Measurements from ENCODE around the gene PTPRO. TPM values are rescaled to one million over a fixed set of nuclear protein-coding genes. Genes with fewer than 3 reads are reported as not detected.

The PTPRO gene
- total RNA-seq, 4 donors from 2014 or later = 0.52 to 5.0 (median 1.0) TPM

- no peaks in the 10 kb centered on the region for H3K36me3 ChIP-seq
- intact Hi-C loops (cut with DNase I) = no loop called here
- no peak overlapping the region for H3K27ac ChIP-seq (replicated peaks in 1 of 4)
- no peaks in the 10 kb centered on the region for H3K27me3 ChIP-seq
- H3K4me3 ChIP-seq = no peak overlapping the region
- H3K9me3 ChIP-seq = no peaks in the 10 kb centered on the region
- no peak for DNase-seq (ENCODE audit: extremely low spot score)
- TF ChIP-seq CTCF (IDR thresholded peaks at IDR 0.05) (no peak), POLR2AphosphoS5 (IDR thresholded peaks at IDR 0.05) (no peak), POLR2A (IDR thresholded peaks at IDR 0.05; ENCODE audit: low read depth) (no peak), EP300 (IDR thresholded peaks at IDR 0.05) (no peak)
- H3K4me1 ChIP-seq = peaks cover 0 to 13% (median 8%) of the 10 kb centered on the region in 4 donors
- WGBS = 56% methylated on average over 2 of the region's 2 CpGs
Measured at GRCh38 chr12:15540005-15540404, 217.7 kb downstream of the PTPRO start.

- Histone ChIP-seq H3K4me3 (no peak overlapping the region), H3K9me3 (no peaks in the 10 kb centered on the region), H3K27me3 (no peaks in the 10 kb centered on the region), H3K27ac (replicated peaks in 1 of 4) (no peak overlapping the region), H3K36me3 (no peaks in the 10 kb centered on the region), H3K4me1 (peaks cover 0 to 13% (median 8%) of the 10 kb centered on the region in 4 donors)
- 44% methylated on average over 1 of the region's 1 CpG for WGBS
- no peak for DNase-seq (ENCODE audit: extremely low spot score)
- intact Hi-C loops (cut with DNase I) = no loop called here
- TF ChIP-seq POLR2A (IDR thresholded peaks at IDR 0.05; ENCODE audit: low read depth) (no peak), CTCF (IDR thresholded peaks at IDR 0.05) (no peak), POLR2AphosphoS5 (IDR thresholded peaks at IDR 0.05) (no peak), EP300 (IDR thresholded peaks at IDR 0.05) (no peak)
Measured at GRCh38 chr12:15540469-15540872, 218.2 kb downstream of the PTPRO start.

- no peaks in the 10 kb centered on the region for H3K9me3 ChIP-seq
- H3K27me3 ChIP-seq = no peaks in the 10 kb centered on the region
- H3K4me1 ChIP-seq = peaks cover 0 to 13% (median 8%) of the 10 kb centered on the region in 4 donors
- intact Hi-C loops (cut with DNase I) = no loop called here
- H3K4me3 ChIP-seq = no peak overlapping the region
- TF ChIP-seq EP300 (IDR thresholded peaks at IDR 0.05) (no peak), POLR2AphosphoS5 (IDR thresholded peaks at IDR 0.05) (no peak), POLR2A (IDR thresholded peaks at IDR 0.05; ENCODE audit: low read depth) (no peak), CTCF (IDR thresholded peaks at IDR 0.05) (no peak)
- no peaks in the 10 kb centered on the region for H3K36me3 ChIP-seq
- WGBS = 88% methylated on average over 3 of the region's 3 CpGs
- no peak overlapping the region for H3K27ac ChIP-seq (replicated peaks in 1 of 4)
- DNase-seq (ENCODE audit: extremely low spot score) = no peak
Measured at GRCh38 chr12:15541996-15542631, 219.8 kb downstream of the PTPRO start.

GRCh38 chr12:15543347-15543746 is 221.0 kb downstream of the PTPRO start:
- H3K27ac ChIP-seq (replicated peaks in 1 of 4) = no peak overlapping the region
- intact Hi-C loops (cut with DNase I) = no loop called here
- no peaks in the 10 kb centered on the region for H3K36me3 ChIP-seq
- no peak for DNase-seq (ENCODE audit: extremely low spot score)
- H3K4me1 ChIP-seq = peaks cover 0 to 13% (median 8%) of the 10 kb centered on the region in 4 donors
- no peak overlapping the region for H3K4me3 ChIP-seq
- TF ChIP-seq CTCF (IDR thresholded peaks at IDR 0.05) (no peak), POLR2AphosphoS5 (IDR thresholded peaks at IDR 0.05) (no peak), POLR2A (IDR thresholded peaks at IDR 0.05; ENCODE audit: low read depth) (no peak), EP300 (IDR thresholded peaks at IDR 0.05) (no peak)
- no peaks in the 10 kb centered on the region for H3K27me3 ChIP-seq
- 94% methylated on average over 3 of the region's 3 CpGs for WGBS
- no peaks in the 10 kb centered on the region for H3K9me3 ChIP-seq

GRCh38 chr12:15544589-15544988 is 222.3 kb downstream of the PTPRO start:
- TF ChIP-seq CTCF (IDR thresholded peaks at IDR 0.05) (no peak), POLR2AphosphoS5 (IDR thresholded peaks at IDR 0.05) (no peak), POLR2A (IDR thresholded peaks at IDR 0.05; ENCODE audit: low read depth) (no peak), EP300 (IDR thresholded peaks at IDR 0.05) (no peak)
- Histone ChIP-seq H3K4me3 (no peak overlapping the region), H3K36me3 (no peaks in the 10 kb centered on the region), H3K9me3 (no peaks in the 10 kb centered on the region), H3K27ac (replicated peaks in 1 of 4) (no peak overlapping the region), H3K4me1 (peaks cover 0 to 13% (median 8%) of the 10 kb centered on the region in 4 donors), H3K27me3 (no peaks in the 10 kb centered on the region)
- intact Hi-C loops (cut with DNase I) = no loop called here
- DNase-seq (ENCODE audit: extremely low spot score) = no peak

All from esophagus muscularis mucosa (tissue), 4 donors.